KMS-11 (cell line): ENCODE results near the gene MCF2L.

Source experiments
- H2AFZ ChIP-seq: fragments of 200-600 bp; sonication (generic); 2 replicates; pipeline ENCODE4 v1.6.1; 2016; ENCODE audit warnings: antibody characterized with exemption, mixed run types, low read depth
- H3K27ac ChIP-seq: fragments of 200-600 bp; sonication (generic); 2 replicates; pipeline ENCODE4 v1.6.1; 2016; ENCODE audit warnings: mild to moderate bottlenecking, mixed run types
- H3K27me3 ChIP-seq: fragments of 200-600 bp; sonication (generic); 2 replicates; pipeline ENCODE4 v1.6.1; 2017; ENCODE audit warnings: mild to moderate bottlenecking, low read depth, mixed run types, moderate library complexity; ENCODE audit not compliant: insufficient read depth
- H3K36me3 ChIP-seq: fragments of 200-600 bp; sonication (generic); 2 replicates; pipeline ENCODE4 v1.6.1; 2017; ENCODE audit warnings: mild to moderate bottlenecking, mixed run types; ENCODE audit not compliant: insufficient read depth
- H3K4me1 ChIP-seq: fragments of 200-600 bp; sonication (generic); 2 replicates; pipeline ENCODE4 v1.6.1; 2016; ENCODE audit warnings: mild to moderate bottlenecking, low read depth, mixed run types; ENCODE audit not compliant: poor library complexity, severe bottlenecking
- H3K4me2 ChIP-seq: fragments of 200-600 bp; sonication (generic); 2 replicates; pipeline ENCODE4 v1.7.0; 2016; ENCODE audit warnings: mild to moderate bottlenecking, mixed run types
- H3K4me3 ChIP-seq: fragments of 200-600 bp; sonication (generic); IDR thresholded peaks from 2 replicates; pipeline ENCODE4 v1.6.1; 2017; ENCODE audit warnings: low read depth, low read length, mixed read lengths; ENCODE audit not compliant: insufficient read depth
- H3K79me2 ChIP-seq: fragments of 200-600 bp; sonication (generic); 2 replicates; pipeline ENCODE4 v1.6.1; 2016; ENCODE audit warnings: low read depth, mixed run types; ENCODE audit not compliant: insufficient read depth
- H3K9ac ChIP-seq: fragments of 200-600 bp; sonication (generic); 2 replicates; pipeline ENCODE4 v1.6.1; 2016; ENCODE audit warnings: mild to moderate bottlenecking, mixed run types
- H4K20me1 ChIP-seq: fragments of 200-600 bp; sonication (generic); 2 replicates; pipeline ENCODE4 v1.6.1; 2016; ENCODE audit warnings: mild to moderate bottlenecking, mixed run types; ENCODE audit not compliant: insufficient read depth
- CTCF ChIP-seq: fragments of 200-600 bp; sonication (generic); conservative IDR thresholded peaks from 2 replicates; pipeline ENCODE4 v1.6.1; 2017; ENCODE audit warnings: low read depth, mild to moderate bottlenecking, antibody characterized with exemption, low read length, moderate library complexity, mixed read lengths

Gene MCF2L

GRCh38 chr13:113086991-113087922 is 118.2 kb downstream of the MCF2L start:
- Histone ChIP-seq H3K9ac (no peak overlapping the region), H3K79me2 (no peaks in the 10 kb centered on the region), H3K4me3 (no peak overlapping the region), H3K27me3 (no peaks in the 10 kb centered on the region), H2AFZ (no peak overlapping the region), H3K27ac (no peak overlapping the region), H3K36me3 (no peaks in the 10 kb centered on the region), H3K4me2 (no peak overlapping the region), H3K4me1 (no peaks in the 10 kb centered on the region), H4K20me1 (no peaks in the 10 kb centered on the region)
- TF ChIP-seq CTCF: no peak

GRCh38 chr13:113087923-113088690 is 119.1 kb downstream of the MCF2L start:
- no peak overlapping the region for H3K4me3 ChIP-seq
- H3K4me1 ChIP-seq: no peaks in the 10 kb centered on the region
- H3K36me3 ChIP-seq: no peaks in the 10 kb centered on the region
- H2AFZ ChIP-seq: no peak overlapping the region
- no peak for TF ChIP-seq CTCF
- H3K79me2 ChIP-seq: no peaks in the 10 kb centered on the region
- H3K27me3 ChIP-seq: no peaks in the 10 kb centered on the region
- H3K4me2 ChIP-seq: no peak overlapping the region
- H3K9ac ChIP-seq: no peak overlapping the region
- no peak overlapping the region for H3K27ac ChIP-seq
- H4K20me1 ChIP-seq: no peaks in the 10 kb centered on the region

- Histone ChIP-seq H3K4me2 (no peak overlapping the region), H3K79me2 (no peaks in the 10 kb centered on the region)
These were observed 119.6 kb downstream of the MCF2L start for GRCh38 chr13:113088691-113089020.

More at GRCh38 chr13:113088691-113089020, 119.6 kb downstream of the MCF2L start:
- Histone ChIP-seq H3K36me3 (no peaks in the 10 kb centered on the region), H4K20me1 (no peaks in the 10 kb centered on the region), H3K4me1 (no peaks in the 10 kb centered on the region), H3K27ac (no peak overlapping the region), H3K9ac (no peak overlapping the region), H3K27me3 (no peaks in the 10 kb centered on the region), H2AFZ (no peak overlapping the region), H3K4me3 (no peak overlapping the region)
- TF ChIP-seq CTCF: no peak
